Stimulated activated CD4-positive, alpha-beta T cell treated with anti-CD3 and anti-CD28 coated beads, Interleukin-1b, Interleukin-23, amount 100 ng/mL, for 48 hours (primary cell): Measurements from ENCODE around the gene DOCK4.
A peak's percentile ranks its signal among the peaks of the same experiment; 100 is the strongest.

Experiments used
- DNase-seq: peaks from one replicate; pipeline ENCODE4 v3.0.0-alpha.2; 2020

The DOCK4 gene

GRCh38 chr7:112220877-112221434 lies 14.8 kb upstream of the DOCK4 start:
- DNase-seq: no peak

- DNase-seq: no peak
Observed at GRCh38 chr7:112215787-112216186, 9.6 kb upstream of the DOCK4 start.

GRCh38 chr7:112214883-112215282 lies 8.7 kb upstream of the DOCK4 start:
- DNase-seq: no peak

DNA sequence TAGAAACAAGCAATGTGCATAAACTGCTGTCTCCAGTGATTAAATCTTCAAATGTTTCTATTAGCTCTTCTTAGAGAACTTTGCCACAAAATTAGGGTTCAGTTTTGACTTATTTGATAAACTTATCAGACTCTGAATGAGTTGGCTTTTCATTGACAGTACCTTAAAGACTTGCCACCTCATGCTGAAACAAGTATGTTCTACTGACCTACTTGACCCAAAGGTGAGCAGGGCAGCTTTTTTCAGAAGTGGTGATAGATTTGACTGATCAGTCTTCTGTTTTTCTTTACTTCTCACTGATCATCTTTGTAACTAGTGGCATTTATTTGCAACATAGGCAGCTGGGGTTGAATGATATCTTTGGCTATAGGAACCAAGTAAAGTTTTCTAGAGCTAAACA lies 8.1 kb upstream of the DOCK4 start:
- no peak for DNase-seq

DNA sequence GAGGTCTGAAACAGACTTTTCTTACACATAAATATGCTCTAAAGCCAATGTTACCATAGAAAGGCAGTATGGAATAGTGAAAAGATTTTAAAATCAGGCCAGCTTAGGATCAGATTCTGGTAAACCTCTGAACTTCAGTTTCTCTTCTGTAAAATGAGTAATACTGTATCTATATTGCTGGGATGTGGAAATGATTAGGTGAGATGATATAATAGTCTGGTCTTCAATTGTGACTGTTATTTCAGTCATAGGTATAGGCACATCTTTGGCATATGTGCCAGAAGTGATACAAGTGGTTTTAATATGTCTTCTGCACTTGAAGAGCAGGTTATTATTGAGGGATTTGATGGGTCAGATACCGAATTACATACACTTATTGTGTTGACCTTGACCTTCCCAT lies 7.5 kb upstream of the DOCK4 start:
- no peak for DNase-seq

- DNase-seq: no peak
Observed at GRCh38 chr7:112212571-112212970, 6.4 kb upstream of the DOCK4 start.

- no peak for DNase-seq
Observed at GRCh38 chr7:112211348-112211907, 5.2 kb upstream of the DOCK4 start.

GRCh38 chr7:112207765-112208164 lies 1.6 kb upstream of the DOCK4 start:
- DNase-seq: no peak

GRCh38 chr7:112206991-112207592 lies 893 bp upstream of the DOCK4 start:
- no peak for DNase-seq

- peak; percentile 28 for DNase-seq
Observed at GRCh38 chr7:112205343-112206237, 609 bp downstream of the DOCK4 start.

- no peak for DNase-seq
Observed at GRCh38 chr7:112204499-112205342, 1.5 kb downstream of the DOCK4 start.

- no peak for DNase-seq
Observed at GRCh38 chr7:112203365-112203739, 2.8 kb downstream of the DOCK4 start.

DNA sequence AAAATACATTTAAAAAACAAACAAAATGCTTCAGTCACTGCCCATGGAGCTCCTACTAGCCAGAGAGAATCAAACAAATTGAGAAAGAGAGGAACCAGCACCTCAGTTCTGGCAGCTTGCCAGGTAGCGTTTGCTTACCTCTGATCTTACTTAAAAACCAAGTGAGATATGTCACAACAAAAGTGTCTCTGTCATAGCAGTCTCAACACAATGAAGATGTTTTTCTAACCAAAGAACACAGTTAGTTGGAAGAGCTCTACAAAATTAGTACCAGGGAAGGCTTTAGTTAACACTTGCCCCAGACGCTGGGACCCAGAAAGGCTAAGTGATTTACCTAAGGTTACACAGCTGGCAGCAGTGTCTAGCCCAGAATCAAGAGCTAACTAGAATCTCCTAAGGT lies 3.4 kb downstream of the DOCK4 start:
- DNase-seq: peak; percentile 26

- no peak for DNase-seq
Observed at GRCh38 chr7:112201839-112202238, 4.4 kb downstream of the DOCK4 start.

- no peak for DNase-seq
Observed at GRCh38 chr7:112201411-112201810, 4.8 kb downstream of the DOCK4 start.

DNA sequence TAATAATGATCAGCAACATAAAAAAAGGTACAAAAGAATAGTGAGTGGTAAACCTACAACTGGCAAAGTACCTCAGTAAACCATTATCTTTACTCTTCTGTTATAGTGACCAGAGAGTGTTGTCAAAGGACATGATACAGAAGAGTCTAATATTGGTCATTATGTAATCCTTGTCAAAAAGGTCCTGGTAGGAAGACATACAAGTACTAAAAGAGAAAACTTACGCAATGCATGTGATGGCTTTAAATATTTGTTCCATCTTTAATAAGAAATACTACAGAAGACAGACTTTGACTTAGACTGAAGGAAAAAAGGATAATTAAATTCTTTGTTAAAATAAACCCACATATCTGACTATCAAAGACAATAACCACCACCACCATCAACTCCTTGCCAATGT lies 6.5 kb downstream of the DOCK4 start:
- DNase-seq: no peak

DNA sequence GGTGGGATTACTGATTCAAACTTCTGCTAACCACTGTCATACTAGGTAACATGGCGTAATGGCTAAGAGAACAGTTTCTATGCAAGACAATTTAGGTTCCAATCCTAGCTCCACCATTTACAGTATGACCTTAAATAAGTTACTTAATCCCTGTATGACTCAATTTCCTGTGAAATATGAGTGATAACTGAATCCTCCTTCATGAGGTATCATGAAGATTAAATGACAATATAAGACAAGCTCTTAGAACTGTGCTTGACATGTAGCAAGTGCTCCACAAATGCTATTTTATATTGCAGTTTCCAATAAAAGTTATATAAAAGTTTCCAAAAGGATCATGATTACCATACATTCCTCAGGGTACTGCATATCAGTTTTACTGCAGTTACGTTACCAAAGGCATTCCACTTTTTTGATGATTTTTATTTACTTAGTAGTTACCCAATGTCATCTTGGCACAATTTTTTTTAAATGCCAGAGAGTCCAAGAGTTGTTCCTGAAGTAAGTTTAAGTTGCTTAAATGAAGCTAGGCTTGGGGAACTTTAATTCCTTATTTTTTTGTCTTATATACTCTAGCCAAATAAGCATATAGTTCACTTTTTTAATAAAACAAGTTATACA lies 7.1 kb downstream of the DOCK4 start:
- DNase-seq: no peak

- DNase-seq: no peak
Observed at GRCh38 chr7:112197322-112197721, 8.9 kb downstream of the DOCK4 start.

DNA sequence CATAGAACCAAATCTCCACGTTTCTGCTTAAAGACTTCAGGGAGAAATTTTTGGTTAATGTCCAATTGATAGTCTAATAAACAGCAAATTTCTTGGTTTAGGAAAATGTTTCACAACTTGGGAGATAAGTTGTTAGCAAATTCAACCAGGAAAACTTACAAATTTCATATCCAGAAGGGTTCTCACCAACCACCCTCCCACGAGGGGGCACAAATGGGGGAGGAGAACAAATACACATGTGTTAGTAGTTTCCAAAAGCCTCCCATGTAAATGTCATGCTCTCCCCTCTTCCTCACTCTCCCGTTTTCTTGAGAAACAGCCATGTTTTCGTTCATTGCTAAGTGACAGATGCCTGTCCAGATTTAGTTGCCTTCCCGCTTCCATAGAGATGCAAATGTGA lies 10.5 kb downstream of the DOCK4 start:
- no peak for DNase-seq

GRCh38 chr7:112193915-112194502 lies 12.2 kb downstream of the DOCK4 start:
- DNase-seq: no peak

GRCh38 chr7:112192236-112193154 lies 13.7 kb downstream of the DOCK4 start:
- no peak for DNase-seq
